GM23338 (cell line): Measurements from ENCODE around the gene PPP4C. TPM values are rescaled to one million over a fixed set of nuclear protein-coding genes. Genes with fewer than 3 reads are reported as not detected.

Source experiments
- ATAC-seq: fragments of 200-7000 bp; cut with Tn5 transposase; 3 replicates; pipeline ENCODE4 v1.9.1; 2020
- DNase-seq: peaks from one replicate; pipeline ENCODE4 v3.0.0-alpha.2; 2015; ENCODE audit warnings: low spot score
- H2AFZ ChIP-seq: fragments of 200-600 bp; sonication (generic); 2 replicates; pipeline ENCODE4 v1.8.0; 2016; ENCODE audit warnings: antibody characterized with exemption, mild to moderate bottlenecking, moderate library complexity
- H3F3A ChIP-seq: fragments of 200-600 bp; sonication (generic); replicated peaks from 2 replicates; pipeline ENCODE4 v1.8.0; 2017; ENCODE audit warnings: antibody characterized with exemption, mixed run types, low read depth
- H3K27ac ChIP-seq: fragments of 200-600 bp; sonication (generic); 2 replicates; pipeline ENCODE4 v1.6.1; 2016; ENCODE audit warnings: low read depth
- H3K27me3 ChIP-seq: fragments of 200-600 bp; sonication (generic); 2 replicates; pipeline ENCODE4 v1.8.0; 2016; ENCODE audit warnings: mild to moderate bottlenecking, mixed run types, moderate library complexity; ENCODE audit not compliant: insufficient read depth
- H3K36me3 ChIP-seq: fragments of 200-600 bp; sonication (generic); 2 replicates; pipeline ENCODE4 v1.8.0; 2016; ENCODE audit warnings: mild to moderate bottlenecking; ENCODE audit not compliant: insufficient read depth
- H3K4me1 ChIP-seq: fragments of 200-600 bp; sonication (generic); 2 replicates; pipeline ENCODE4 v1.8.0; 2016; ENCODE audit warnings: mild to moderate bottlenecking, moderate library complexity; ENCODE audit not compliant: insufficient read depth
- H3K4me2 ChIP-seq: fragments of 200-600 bp; sonication (generic); 2 replicates; pipeline ENCODE4 v1.7.1; 2017; ENCODE audit warnings: mixed run types
- H3K4me3 ChIP-seq: fragments of 200-600 bp; sonication (generic); 2 replicates; pipeline ENCODE4 v1.6.1; 2016; ENCODE audit warnings: mixed run types
- H3K79me2 ChIP-seq: fragments of 200-600 bp; sonication (generic); replicated peaks from 2 replicates; pipeline ENCODE4 v1.8.0; 2017; ENCODE audit warnings: mild to moderate bottlenecking; ENCODE audit not compliant: insufficient read depth
- H3K9me2 ChIP-seq: fragments of 200-600 bp; sonication (generic); 2 replicates; pipeline ENCODE4 v1.8.0; 2017; ENCODE audit not compliant: insufficient read depth
- H4K20me1 ChIP-seq: fragments of 200-600 bp; sonication (generic); replicated peaks from 2 replicates; pipeline ENCODE4 v1.8.0; 2017; ENCODE audit warnings: mild to moderate bottlenecking; ENCODE audit not compliant: insufficient read depth
- H3K27ac Mint-ChIP-seq: 2 replicates; pipeline ENCODE4 v1.8.0; 2020; ENCODE audit warnings: inconsistent platforms, mild to moderate bottlenecking, moderate library complexity, mixed read lengths
- H3K27me3 Mint-ChIP-seq: 3 replicates; pipeline ENCODE4 v1.8.0; 2022; ENCODE audit warnings: low read depth, mild to moderate bottlenecking, moderate library complexity, mixed read lengths, inconsistent platforms; ENCODE audit not compliant: insufficient read depth, poor library complexity
- H3K36me3 Mint-ChIP-seq: 3 replicates; pipeline ENCODE4 v1.8.0; 2021; ENCODE audit warnings: low read depth, mild to moderate bottlenecking, inconsistent platforms, moderate library complexity, mixed read lengths
- H3K4me1 Mint-ChIP-seq: 3 replicates; pipeline ENCODE4 v1.8.0; 2020; ENCODE audit warnings: mild to moderate bottlenecking, inconsistent platforms, mixed read lengths
- H3K4me3 Mint-ChIP-seq: 3 replicates; pipeline ENCODE4 v1.8.0; 2021; ENCODE audit warnings: moderate library complexity, mild to moderate bottlenecking, inconsistent platforms, mixed read lengths
- H3K9me3 Mint-ChIP-seq: 3 replicates; pipeline ENCODE4 v1.8.0; 2020; ENCODE audit warnings: moderate library complexity, mild to moderate bottlenecking, inconsistent platforms, mixed read lengths
- CREB1 ChIP-seq: fragments of 250-450 bp; sonication (Bioruptor Pico); IDR thresholded peaks from 2 replicates; pipeline ENCODE4 v1.5.0; 2020; ENCODE audit warnings: low read depth, mild to moderate bottlenecking, moderate library complexity
- EZH2 ChIP-seq: fragments of 200-600 bp; sonication (generic); IDR thresholded peaks from one replicate; pipeline ENCODE4 v1.8.0; 2017; ENCODE audit warnings: antibody characterized with exemption, mild to moderate bottlenecking, low read depth; ENCODE audit not compliant: unreplicated experiment
- EZH2phosphoT487 ChIP-seq: fragments of 200-600 bp; sonication (generic); IDR thresholded peaks from one replicate; pipeline ENCODE4 v1.8.1; 2018; ENCODE audit warnings: antibody characterized with exemption; ENCODE audit not compliant: unreplicated experiment
- JUNB ChIP-seq: IDR thresholded peaks from one replicate; pipeline ENCODE4 v1.6.1; 2016; ENCODE audit warnings: antibody characterized with exemption; ENCODE audit not compliant: unreplicated experiment
- NANOG ChIP-seq: IDR thresholded peaks from 2 replicates; pipeline ENCODE4 v1.6.1; 2016; ENCODE audit warnings: antibody characterized with exemption, borderline replicate concordance
- POLR2AphosphoS5 ChIP-seq: IDR thresholded peaks from 2 replicates; pipeline ENCODE4 v1.6.1; 2016; ENCODE audit warnings: antibody characterized with exemption, low read depth
- STAT1 ChIP-seq: IDR thresholded peaks from one replicate; pipeline ENCODE4 v1.6.1; 2016; ENCODE audit warnings: antibody characterized with exemption; ENCODE audit not compliant: unreplicated experiment
- ZNF114 ChIP-seq: fragments of 250-450 bp; sonication (Bioruptor Pico); IDR thresholded peaks from 2 replicates; pipeline ENCODE4 v1.5.0; 2020; ENCODE audit warnings: mild to moderate bottlenecking, moderate library complexity
- ZNF331 ChIP-seq: fragments of 250-450 bp; sonication (Bioruptor Pico); IDR thresholded peaks from 2 replicates; pipeline ENCODE4 v1.5.0; 2020; ENCODE audit warnings: low read depth, mild to moderate bottlenecking, moderate library complexity
- polyA plus RNA-seq: library from polyadenylated mRNA; unstranded; fragments of >200 nt; fragmentation: Nextera tagmentation; extraction: Ambion mirVana; gene quantifications from 2 replicates; pipeline ENCODE4 v1.2.1, GENCODE V29; 2016
- total RNA-seq: library from RNA; depleted of rRNA; stranded (reverse); fragments of >200 nt; shearing (Covaris generic); gene quantifications from 2 replicates; pipeline ENCODE4 v1.2.3, GENCODE V29; 2014
- TF ChIP-seq, protein P1 (sequence below): IDR thresholded peaks from 2 replicates; pipeline ENCODE4 v1.6.1; 2016; ENCODE audit warnings: antibody characterized with exemption
- TF ChIP-seq, protein P2 (sequence below): IDR thresholded peaks from one replicate; pipeline ENCODE4 v1.6.1; 2018; ENCODE audit warnings: antibody characterized with exemption; ENCODE audit not compliant: unreplicated experiment
- TF ChIP-seq, protein P3 (sequence below): fragments of 250-450 bp; sonication (Bioruptor Pico); IDR thresholded peaks from 2 replicates; pipeline ENCODE4 v1.5.0; 2020; ENCODE audit warnings: mild to moderate bottlenecking, moderate library complexity
- TF ChIP-seq, protein P4 (sequence below), 2 experiments: fragments of 200-600 bp in 1 of 2; sonication (generic) in 1 of 2; conservative IDR thresholded peaks; 2 replicates each; pipeline versions ENCODE4 v1.5.1 to v1.6.1; 2016 to 2017; ENCODE audit warnings: antibody characterized with exemption in 2 of 2, low read depth in 2 of 2, mild to moderate bottlenecking in 2 of 2, moderate library complexity in 1 of 2

PPP4C gene
- total and polyA plus RNA-seq, 2 experiments from 2014 or later: 120 to 170 TPM

DNA sequence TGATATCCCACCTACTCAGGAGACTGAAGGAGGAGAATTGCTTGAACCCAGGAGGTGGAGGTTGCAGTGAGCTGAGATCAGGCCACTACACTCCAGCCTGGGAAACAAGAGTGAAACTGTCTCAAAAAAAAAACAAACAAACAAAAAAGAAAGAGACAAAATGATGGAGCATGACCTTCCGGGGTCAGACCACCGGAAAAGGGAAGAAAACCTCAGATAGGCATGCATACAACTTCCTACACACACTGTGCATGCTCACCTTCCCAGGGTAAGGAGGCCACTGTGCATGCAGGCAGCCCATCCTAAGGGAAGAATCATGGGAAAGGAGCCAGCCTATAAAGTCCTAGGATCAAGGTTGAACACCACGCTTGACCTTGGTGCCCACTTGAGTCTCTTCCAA is 56.8 kb downstream of the PPP4C start:
- no peak overlapping the region for H3K4me3 ChIP-seq
- TF ChIP-seq, protein P1, sequence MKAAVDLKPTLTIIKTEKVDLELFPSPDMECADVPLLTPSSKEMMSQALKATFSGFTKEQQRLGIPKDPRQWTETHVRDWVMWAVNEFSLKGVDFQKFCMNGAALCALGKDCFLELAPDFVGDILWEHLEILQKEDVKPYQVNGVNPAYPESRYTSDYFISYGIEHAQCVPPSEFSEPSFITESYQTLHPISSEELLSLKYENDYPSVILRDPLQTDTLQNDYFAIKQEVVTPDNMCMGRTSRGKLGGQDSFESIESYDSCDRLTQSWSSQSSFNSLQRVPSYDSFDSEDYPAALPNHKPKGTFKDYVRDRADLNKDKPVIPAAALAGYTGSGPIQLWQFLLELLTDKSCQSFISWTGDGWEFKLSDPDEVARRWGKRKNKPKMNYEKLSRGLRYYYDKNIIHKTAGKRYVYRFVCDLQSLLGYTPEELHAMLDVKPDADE: no peak
- TF ChIP-seq JUNB (no peak), ZNF331 (CRISPR knock-in tag) (no peak), EZH2phosphoT487 (no peak), CREB1 (CRISPR knock-in tag) (no peak), ZNF114 (CRISPR knock-in tag) (no peak), POLR2AphosphoS5 (no peak), STAT1 (no peak), EZH2 (no peak), NANOG (no peak)
- TF ChIP-seq, protein P2, sequence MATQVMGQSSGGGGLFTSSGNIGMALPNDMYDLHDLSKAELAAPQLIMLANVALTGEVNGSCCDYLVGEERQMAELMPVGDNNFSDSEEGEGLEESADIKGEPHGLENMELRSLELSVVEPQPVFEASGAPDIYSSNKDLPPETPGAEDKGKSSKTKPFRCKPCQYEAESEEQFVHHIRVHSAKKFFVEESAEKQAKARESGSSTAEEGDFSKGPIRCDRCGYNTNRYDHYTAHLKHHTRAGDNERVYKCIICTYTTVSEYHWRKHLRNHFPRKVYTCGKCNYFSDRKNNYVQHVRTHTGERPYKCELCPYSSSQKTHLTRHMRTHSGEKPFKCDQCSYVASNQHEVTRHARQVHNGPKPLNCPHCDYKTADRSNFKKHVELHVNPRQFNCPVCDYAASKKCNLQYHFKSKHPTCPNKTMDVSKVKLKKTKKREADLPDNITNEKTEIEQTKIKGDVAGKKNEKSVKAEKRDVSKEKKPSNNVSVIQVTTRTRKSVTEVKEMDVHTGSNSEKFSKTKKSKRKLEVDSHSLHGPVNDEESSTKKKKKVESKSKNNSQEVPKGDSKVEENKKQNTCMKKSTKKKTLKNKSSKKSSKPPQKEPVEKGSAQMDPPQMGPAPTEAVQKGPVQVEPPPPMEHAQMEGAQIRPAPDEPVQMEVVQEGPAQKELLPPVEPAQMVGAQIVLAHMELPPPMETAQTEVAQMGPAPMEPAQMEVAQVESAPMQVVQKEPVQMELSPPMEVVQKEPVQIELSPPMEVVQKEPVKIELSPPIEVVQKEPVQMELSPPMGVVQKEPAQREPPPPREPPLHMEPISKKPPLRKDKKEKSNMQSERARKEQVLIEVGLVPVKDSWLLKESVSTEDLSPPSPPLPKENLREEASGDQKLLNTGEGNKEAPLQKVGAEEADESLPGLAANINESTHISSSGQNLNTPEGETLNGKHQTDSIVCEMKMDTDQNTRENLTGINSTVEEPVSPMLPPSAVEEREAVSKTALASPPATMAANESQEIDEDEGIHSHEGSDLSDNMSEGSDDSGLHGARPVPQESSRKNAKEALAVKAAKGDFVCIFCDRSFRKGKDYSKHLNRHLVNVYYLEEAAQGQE: no peak
- TF ChIP-seq, protein P3, sequence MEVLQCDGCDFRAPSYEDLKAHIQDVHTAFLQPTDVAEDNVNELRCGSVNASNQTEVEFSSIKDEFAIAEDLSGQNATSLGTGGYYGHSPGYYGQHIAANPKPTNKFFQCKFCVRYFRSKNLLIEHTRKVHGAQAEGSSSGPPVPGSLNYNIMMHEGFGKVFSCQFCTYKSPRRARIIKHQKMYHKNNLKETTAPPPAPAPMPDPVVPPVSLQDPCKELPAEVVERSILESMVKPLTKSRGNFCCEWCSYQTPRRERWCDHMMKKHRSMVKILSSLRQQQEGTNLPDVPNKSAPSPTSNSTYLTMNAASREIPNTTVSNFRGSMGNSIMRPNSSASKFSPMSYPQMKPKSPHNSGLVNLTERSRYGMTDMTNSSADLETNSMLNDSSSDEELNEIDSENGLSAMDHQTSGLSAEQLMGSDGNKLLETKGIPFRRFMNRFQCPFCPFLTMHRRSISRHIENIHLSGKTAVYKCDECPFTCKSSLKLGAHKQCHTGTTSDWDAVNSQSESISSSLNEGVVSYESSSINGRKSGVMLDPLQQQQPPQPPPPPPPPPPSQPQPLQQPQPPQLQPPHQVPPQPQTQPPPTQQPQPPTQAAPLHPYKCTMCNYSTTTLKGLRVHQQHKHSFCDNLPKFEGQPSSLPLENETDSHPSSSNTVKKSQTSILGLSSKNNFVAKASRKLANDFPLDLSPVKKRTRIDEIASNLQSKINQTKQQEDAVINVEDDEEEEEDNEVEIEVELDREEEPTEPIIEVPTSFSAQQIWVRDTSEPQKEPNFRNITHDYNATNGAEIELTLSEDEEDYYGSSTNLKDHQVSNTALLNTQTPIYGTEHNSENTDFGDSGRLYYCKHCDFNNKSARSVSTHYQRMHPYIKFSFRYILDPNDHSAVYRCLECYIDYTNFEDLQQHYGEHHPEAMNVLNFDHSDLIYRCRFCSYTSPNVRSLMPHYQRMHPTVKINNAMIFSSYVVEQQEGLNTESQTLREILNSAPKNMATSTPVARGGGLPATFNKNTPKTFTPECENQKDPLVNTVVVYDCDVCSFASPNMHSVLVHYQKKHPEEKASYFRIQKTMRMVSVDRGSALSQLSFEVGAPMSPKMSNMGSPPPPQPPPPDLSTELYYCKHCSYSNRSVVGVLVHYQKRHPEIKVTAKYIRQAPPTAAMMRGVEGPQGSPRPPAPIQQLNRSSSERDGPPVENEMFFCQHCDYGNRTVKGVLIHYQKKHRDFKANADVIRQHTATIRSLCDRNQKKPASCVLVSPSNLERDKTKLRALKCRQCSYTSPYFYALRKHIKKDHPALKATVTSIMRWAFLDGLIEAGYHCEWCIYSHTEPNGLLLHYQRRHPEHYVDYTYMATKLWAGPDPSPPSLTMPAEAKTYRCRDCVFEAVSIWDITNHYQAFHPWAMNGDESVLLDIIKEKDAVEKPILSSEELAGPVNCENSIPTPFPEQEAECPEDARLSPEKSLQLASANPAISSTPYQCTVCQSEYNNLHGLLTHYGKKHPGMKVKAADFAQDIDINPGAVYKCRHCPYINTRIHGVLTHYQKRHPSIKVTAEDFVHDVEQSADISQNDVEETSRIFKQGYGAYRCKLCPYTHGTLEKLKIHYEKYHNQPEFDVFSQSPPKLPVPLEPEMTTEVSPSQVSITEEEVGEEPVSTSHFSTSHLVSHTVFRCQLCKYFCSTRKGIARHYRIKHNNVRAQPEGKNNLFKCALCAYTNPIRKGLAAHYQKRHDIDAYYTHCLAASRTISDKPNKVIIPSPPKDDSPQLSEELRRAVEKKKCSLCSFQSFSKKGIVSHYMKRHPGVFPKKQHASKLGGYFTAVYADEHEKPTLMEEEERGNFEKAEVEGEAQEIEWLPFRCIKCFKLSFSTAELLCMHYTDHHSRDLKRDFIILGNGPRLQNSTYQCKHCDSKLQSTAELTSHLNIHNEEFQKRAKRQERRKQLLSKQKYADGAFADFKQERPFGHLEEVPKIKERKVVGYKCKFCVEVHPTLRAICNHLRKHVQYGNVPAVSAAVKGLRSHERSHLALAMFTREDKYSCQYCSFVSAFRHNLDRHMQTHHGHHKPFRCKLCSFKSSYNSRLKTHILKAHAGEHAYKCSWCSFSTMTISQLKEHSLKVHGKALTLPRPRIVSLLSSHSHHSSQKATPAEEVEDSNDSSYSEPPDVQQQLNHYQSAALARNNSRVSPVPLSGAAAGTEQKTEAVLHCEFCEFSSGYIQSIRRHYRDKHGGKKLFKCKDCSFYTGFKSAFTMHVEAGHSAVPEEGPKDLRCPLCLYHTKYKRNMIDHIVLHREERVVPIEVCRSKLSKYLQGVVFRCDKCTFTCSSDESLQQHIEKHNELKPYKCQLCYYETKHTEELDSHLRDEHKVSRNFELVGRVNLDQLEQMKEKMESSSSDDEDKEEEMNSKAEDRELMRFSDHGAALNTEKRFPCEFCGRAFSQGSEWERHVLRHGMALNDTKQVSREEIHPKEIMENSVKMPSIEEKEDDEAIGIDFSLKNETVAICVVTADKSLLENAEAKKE (CRISPR knock-in tag): no peak
- TF ChIP-seq, protein P4, sequence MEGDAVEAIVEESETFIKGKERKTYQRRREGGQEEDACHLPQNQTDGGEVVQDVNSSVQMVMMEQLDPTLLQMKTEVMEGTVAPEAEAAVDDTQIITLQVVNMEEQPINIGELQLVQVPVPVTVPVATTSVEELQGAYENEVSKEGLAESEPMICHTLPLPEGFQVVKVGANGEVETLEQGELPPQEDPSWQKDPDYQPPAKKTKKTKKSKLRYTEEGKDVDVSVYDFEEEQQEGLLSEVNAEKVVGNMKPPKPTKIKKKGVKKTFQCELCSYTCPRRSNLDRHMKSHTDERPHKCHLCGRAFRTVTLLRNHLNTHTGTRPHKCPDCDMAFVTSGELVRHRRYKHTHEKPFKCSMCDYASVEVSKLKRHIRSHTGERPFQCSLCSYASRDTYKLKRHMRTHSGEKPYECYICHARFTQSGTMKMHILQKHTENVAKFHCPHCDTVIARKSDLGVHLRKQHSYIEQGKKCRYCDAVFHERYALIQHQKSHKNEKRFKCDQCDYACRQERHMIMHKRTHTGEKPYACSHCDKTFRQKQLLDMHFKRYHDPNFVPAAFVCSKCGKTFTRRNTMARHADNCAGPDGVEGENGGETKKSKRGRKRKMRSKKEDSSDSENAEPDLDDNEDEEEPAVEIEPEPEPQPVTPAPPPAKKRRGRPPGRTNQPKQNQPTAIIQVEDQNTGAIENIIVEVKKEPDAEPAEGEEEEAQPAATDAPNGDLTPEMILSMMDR (conservative IDR thresholded peaks at IDR 0.05; ENCODE audit: low read depth in 2 of 2): no peak
- ATAC-seq: no peak
- Mint-ChIP-seq H3K9me3 (no peaks in the 10 kb centered on the region), H3K4me1 (no peaks in the 10 kb centered on the region), H3K27me3 (peaks cover 8% of the 10 kb centered on the region), H3K27ac (no peak overlapping the region), H3K4me3 (no peak overlapping the region), H3K36me3 (no peaks in the 10 kb centered on the region)
- no peak overlapping the region for H3K4me2 ChIP-seq
- H3K9me2 ChIP-seq: no peaks in the 10 kb centered on the region
- no peak overlapping the region for H3K27ac ChIP-seq
- no peaks in the 10 kb centered on the region for H4K20me1 ChIP-seq
- H2AFZ ChIP-seq: no peak overlapping the region
- no peaks in the 10 kb centered on the region for H3K27me3 ChIP-seq
- no peaks in the 10 kb centered on the region for H3K36me3 ChIP-seq
- no peak for DNase-seq
- H3K4me1 ChIP-seq: no peaks in the 10 kb centered on the region
- H3F3A ChIP-seq: no peaks in the 10 kb centered on the region
- H3K79me2 ChIP-seq: no peaks in the 10 kb centered on the region
